ENCODE measurements around the gene FBXW7.
"Not testable (repeated sequence)": the region's sequence is repeated elsewhere in the genome, so short reads cannot be mapped to it uniquely, and the experiment has no call there.

The FBXW7 gene

GRCh38 chr4:152545088-152545487 is 9.2 kb upstream of the FBXW7 start:
- no peak for TF ChIP-seq CTCF (conservative IDR thresholded peaks at IDR 0.05; ENCODE audit: low read length)
- no peak for DNase-seq (ENCODE audit: low read depth)
- no peak overlapping the region for H3K4me3 ChIP-seq (ENCODE audit: low read length)

- not testable (repeated sequence) for H3K4me3 ChIP-seq (ENCODE audit: low read length); DNase-seq (ENCODE audit: low read depth)
These were observed 8.6 kb upstream of the FBXW7 start for GRCh38 chr4:152544533-152544932.

GRCh38 chr4:152540941-152541340 is 5.0 kb upstream of the FBXW7 start:
- no peak for TF ChIP-seq CTCF (conservative IDR thresholded peaks at IDR 0.05; ENCODE audit: low read length)
- H3K4me3 ChIP-seq (ENCODE audit: low read length): no peak overlapping the region
- DNase-seq (ENCODE audit: low read depth): no peak

- no peak for TF ChIP-seq CTCF (conservative IDR thresholded peaks at IDR 0.05; ENCODE audit: low read length)
- no peak overlapping the region for H3K4me3 ChIP-seq (ENCODE audit: low read length)
- no peak for DNase-seq (ENCODE audit: low read depth)
These were observed 4.4 kb upstream of the FBXW7 start for GRCh38 chr4:152540293-152540674.

- no peak for DNase-seq (ENCODE audit: low read depth)
- H3K4me3 ChIP-seq (ENCODE audit: low read length): no peak overlapping the region
These were observed 3.8 kb upstream of the FBXW7 start for GRCh38 chr4:152539556-152540292.

GRCh38 chr4:152537881-152538280 is 2.0 kb upstream of the FBXW7 start:
- no peak overlapping the region for H3K4me3 ChIP-seq (ENCODE audit: low read length)
- DNase-seq (ENCODE audit: low read depth): no peak
- no peak for TF ChIP-seq CTCF (conservative IDR thresholded peaks at IDR 0.05; ENCODE audit: low read length)

More at GRCh38 chr4:152539556-152540292, 3.8 kb upstream of the FBXW7 start:
- no peak for TF ChIP-seq CTCF (conservative IDR thresholded peaks at IDR 0.05; ENCODE audit: low read length)

- TF ChIP-seq CTCF (conservative IDR thresholded peaks at IDR 0.05; ENCODE audit: low read length): no peak
- peak overlapping the region; percentile 99 for H3K4me3 ChIP-seq (ENCODE audit: low read length)
- DNase-seq (ENCODE audit: low read depth): peak; percentile 25
These were observed 772 bp upstream of the FBXW7 start for GRCh38 chr4:152536545-152537182.
